CD4-positive, alpha-beta T cell treated with Interleukin-4 for 1 hour (primary cell): ENCODE measurements around the gene MID1.

Experiments used
- DNase-seq, 2 donors: peaks; one replicate each; pipeline ENCODE4 v3.0.0-alpha.2; 2020 to 2022

Gene MID1

GRCh38 chrX:10415306-10416001 lies 204.9 kb downstream of the MID1 start:
- DNase-seq, result no peak

- DNase-seq, result no peak
Measured at GRCh38 chrX:10414862-10415261, 205.5 kb downstream of the MID1 start.

- DNase-seq, result no peak
Measured at GRCh38 chrX:10414156-10414824, 206.1 kb downstream of the MID1 start.

GRCh38 chrX:10404436-10404835 lies 215.9 kb downstream of the MID1 start:
- no peak for DNase-seq

GRCh38 chrX:10401239-10401638 lies 219.1 kb downstream of the MID1 start:
- no peak for DNase-seq

GRCh38 chrX:10399043-10399741 lies 221.2 kb downstream of the MID1 start:
- no peak for DNase-seq

GRCh38 chrX:10398215-10398614 lies 222.2 kb downstream of the MID1 start:
- no peak for DNase-seq

- DNase-seq, result no peak
Measured at GRCh38 chrX:10397349-10397748, 223.0 kb downstream of the MID1 start.

GRCh38 chrX:10395643-10396042 lies 224.7 kb downstream of the MID1 start:
- DNase-seq, result no peak
